DMS53 treated with DMSO at 0.1 percent for 48 hours (cell line): ENCODE results near the gene TBC1D7.
"Not testable (repeated sequence)": the region's sequence is repeated elsewhere in the genome, so short reads cannot be mapped to it uniquely, and the experiment has no call there.

Source experiments
- DNase-seq: peaks from one replicate; lab custom pipeline; 2025; ENCODE audit not compliant: unreplicated experiment; lab: John Stamatoyannopoulos, UW

TBC1D7 gene

GRCh38 chr6:13326031-13326586 lies 2.2 kb downstream of the TBC1D7 start:
- DNase-seq, result not testable (repeated sequence)

GRCh38 chr6:13319891-13320564 lies 8.3 kb downstream of the TBC1D7 start:
- no peak for DNase-seq

- DNase-seq, result no peak
These were observed 9.5 kb downstream of the TBC1D7 start for GRCh38 chr6:13318821-13319220.

GRCh38 chr6:13315896-13316295 lies 12.4 kb downstream of the TBC1D7 start:
- no peak for DNase-seq

GRCh38 chr6:13314806-13315205 lies 13.5 kb downstream of the TBC1D7 start:
- no peak for DNase-seq

GRCh38 chr6:13311155-13311554 lies 17.2 kb downstream of the TBC1D7 start:
- no peak for DNase-seq

- DNase-seq, result no peak
These were observed 20.0 kb downstream of the TBC1D7 start for GRCh38 chr6:13308332-13308731.

- DNase-seq, result no peak
These were observed 20.8 kb downstream of the TBC1D7 start for GRCh38 chr6:13307508-13307995.

- no peak for DNase-seq
These were observed 22.5 kb downstream of the TBC1D7 start for GRCh38 chr6:13305791-13306190.

GRCh38 chr6:13305288-13305687 lies 23.0 kb downstream of the TBC1D7 start:
- no peak for DNase-seq

- DNase-seq, result no peak
These were observed 23.6 kb downstream of the TBC1D7 start for GRCh38 chr6:13304580-13305260.

- no peak for DNase-seq
These were observed 24.2 kb downstream of the TBC1D7 start for GRCh38 chr6:13304101-13304500.

GRCh38 chr6:13303668-13304017 lies 24.7 kb downstream of the TBC1D7 start:
- DNase-seq, result peak; percentile 6

- DNase-seq, result peak; percentile 59
These were observed 25.3 kb downstream of the TBC1D7 start for GRCh38 chr6:13302751-13303667.

- DNase-seq, result no peak
These were observed 26.0 kb downstream of the TBC1D7 start for GRCh38 chr6:13302291-13302690.

GRCh38 chr6:13300643-13301590 lies 27.4 kb downstream of the TBC1D7 start:
- DNase-seq, result no peak

GRCh38 chr6:13299918-13300317 lies 28.4 kb downstream of the TBC1D7 start:
- no peak for DNase-seq

- no peak for DNase-seq
These were observed 28.9 kb downstream of the TBC1D7 start for GRCh38 chr6:13299403-13299821.

GRCh38 chr6:13298446-13298845 lies 29.9 kb downstream of the TBC1D7 start:
- DNase-seq, result no peak

GRCh38 chr6:13297391-13297790 lies 30.9 kb downstream of the TBC1D7 start:
- no peak for DNase-seq
